Mucosa of gallbladder (tissue), 1 donor: ENCODE measurements around the gene TCERG1L. TPM values are rescaled to one million over a fixed set of nuclear protein-coding genes. Genes with fewer than 3 reads are reported as not detected.

Experiments
- DNase-seq: peaks from one replicate; pipeline ENCODE4 v3.0.0-alpha.2; 2020; ENCODE audit warnings: low spot score
- total RNA-seq: library from RNA; stranded (reverse); gene quantifications from one replicate; pipeline ENCODE4 v1.2.1, GENCODE V29; 2021
- donor health status: DM: no; HTN: no; CAD: no.

The TCERG1L gene
- total RNA-seq, 1 donor from 2014 or later = not detected

DNA sequence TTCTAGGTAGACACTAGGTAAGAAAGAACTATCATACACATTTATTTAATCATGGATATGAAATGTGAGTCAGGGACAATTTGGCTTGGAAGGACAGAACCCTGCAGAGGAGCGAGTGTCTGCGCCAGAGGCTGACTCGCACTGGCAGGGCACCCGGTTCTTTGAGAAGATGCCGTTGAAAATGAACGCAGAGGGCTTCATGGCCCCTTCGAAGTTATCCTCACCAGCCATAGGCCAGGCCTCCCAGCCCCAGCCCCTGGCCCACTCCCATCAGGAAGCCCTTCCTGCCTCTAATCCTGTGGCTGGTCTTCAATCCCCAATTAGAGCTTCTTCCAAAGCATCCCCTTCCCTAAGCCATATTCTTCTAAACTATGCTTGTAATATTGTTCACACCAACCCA lies 239.8 kb downstream of the TCERG1L start:
- DNase-seq = no peak

DNA sequence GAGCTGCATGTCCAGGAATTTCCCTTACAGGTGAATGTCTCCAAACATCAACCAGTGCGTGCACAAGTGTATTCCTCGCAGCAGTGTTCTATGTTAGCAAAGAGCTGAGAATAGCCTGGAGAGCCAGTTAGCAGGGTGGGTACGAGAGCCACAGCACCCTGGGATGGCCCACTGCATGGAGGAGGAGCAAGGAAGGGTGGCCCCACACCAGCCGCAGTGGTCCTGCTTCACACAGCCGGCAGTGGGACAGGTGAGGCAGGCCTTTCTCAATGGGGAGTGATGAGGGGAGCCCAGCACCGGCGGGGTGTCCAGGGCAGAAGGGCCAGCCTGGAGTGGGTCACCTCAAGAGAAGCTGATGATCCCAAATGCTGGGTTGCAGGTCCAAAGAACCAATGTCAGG lies 240.7 kb downstream of the TCERG1L start:
- no peak for DNase-seq

DNA sequence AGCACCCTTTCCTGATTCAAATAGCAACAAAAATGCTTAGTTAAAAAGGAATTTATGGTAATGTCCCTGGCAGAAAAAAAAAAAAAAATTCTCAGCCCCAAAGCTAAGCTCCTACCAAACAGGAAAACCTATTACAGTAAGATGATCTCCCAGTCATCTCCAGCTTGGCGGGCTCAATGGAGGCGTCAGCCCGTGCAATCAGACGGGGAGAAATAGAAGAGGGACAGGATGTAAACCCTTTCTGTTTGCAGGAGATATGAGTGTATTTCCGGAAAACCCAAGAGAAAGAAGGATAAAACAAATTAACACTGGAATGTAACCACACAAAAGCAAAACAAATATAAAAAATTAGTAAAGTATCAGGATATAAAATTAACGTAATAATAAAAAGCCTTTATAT lies 242.8 kb downstream of the TCERG1L start:
- no peak for DNase-seq

DNA sequence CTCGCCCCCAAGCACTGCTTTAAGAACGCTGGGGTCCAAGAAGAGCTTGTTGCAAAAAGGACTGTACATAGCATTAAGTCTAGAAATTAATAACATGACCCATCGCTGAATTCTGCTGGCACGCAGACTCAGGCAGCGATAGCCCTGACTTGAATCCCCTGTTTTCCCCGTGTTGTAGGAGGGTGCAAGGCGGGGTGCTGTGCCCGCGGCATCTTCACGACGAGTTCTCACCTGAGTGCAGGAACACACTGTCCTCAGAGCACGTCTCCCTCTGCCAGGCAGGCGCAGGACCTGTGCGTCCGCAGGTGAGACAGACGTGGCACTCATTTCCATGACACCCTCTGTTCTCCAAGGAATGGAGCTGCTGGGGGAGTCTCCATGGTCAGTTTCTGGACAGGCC lies 243.2 kb downstream of the TCERG1L start:
- no peak for DNase-seq

DNA sequence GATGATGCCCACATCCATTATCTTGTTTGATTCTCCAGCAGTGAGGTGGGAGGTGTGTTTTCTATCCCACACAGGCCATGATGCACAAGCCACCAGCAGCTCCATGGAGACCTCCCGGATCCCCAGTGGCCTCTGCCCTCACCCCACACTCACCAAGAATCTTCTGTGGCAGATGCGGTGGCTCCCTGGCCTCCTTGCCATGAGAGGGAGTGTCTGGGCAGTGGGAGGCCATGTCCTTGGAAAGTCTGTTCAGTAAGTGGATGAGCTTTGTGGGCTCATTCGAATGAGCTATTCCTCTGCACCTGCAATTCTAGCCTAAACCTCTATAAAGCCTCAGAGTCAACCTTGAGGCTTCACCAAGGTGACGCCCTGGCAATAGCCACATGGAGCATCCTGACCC lies 243.8 kb downstream of the TCERG1L start:
- no peak for DNase-seq

DNA sequence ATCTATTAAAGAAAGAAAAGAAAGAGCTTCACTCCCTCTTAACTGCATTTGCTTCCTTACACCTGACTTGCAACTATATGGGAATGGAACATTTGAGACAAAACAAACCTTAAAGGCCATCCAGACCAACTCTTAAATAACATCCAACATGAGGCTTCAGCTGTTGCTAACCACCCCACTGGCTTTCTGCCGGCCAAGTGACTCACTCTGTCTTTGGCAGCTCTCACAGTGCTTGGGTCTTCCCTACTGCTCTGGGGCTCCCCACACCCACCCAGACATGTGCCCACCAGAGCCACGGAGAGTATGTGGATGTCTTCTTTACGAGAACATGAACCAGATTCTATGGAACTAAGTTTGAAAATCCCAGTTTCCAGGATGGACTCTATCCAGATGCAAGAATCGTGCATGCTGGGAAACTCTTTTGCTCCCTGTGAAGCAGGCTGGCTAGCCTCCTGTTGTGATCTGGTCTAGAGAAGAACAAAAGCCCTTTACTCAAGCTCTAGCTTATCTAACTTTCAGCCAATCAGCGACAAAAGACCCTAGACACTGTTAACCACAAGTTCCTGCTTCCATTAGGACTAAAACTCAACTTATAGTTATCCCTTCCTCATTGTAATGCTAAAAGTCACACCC lies 245.7 kb downstream of the TCERG1L start:
- no peak for DNase-seq

DNA sequence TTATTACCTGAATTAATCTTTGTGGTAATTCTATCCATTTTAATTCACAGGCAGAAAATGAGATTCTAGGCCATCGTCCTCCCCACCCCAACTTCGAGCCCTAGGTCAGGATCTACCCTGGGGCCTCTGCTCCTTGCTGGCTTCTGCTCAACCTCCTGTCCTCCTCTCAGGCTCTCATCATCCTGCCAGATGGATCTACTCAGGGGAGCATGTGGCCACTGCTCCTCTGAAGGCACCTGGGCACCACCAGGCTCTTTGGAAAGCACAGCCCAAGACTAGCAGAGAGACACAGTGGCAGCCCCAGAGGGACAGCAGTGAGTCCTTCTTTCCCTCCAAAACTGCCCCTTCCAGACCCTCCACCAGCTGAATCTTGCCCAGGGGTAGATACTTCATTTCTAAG lies 248.2 kb downstream of the TCERG1L start:
- DNase-seq = no peak

DNA sequence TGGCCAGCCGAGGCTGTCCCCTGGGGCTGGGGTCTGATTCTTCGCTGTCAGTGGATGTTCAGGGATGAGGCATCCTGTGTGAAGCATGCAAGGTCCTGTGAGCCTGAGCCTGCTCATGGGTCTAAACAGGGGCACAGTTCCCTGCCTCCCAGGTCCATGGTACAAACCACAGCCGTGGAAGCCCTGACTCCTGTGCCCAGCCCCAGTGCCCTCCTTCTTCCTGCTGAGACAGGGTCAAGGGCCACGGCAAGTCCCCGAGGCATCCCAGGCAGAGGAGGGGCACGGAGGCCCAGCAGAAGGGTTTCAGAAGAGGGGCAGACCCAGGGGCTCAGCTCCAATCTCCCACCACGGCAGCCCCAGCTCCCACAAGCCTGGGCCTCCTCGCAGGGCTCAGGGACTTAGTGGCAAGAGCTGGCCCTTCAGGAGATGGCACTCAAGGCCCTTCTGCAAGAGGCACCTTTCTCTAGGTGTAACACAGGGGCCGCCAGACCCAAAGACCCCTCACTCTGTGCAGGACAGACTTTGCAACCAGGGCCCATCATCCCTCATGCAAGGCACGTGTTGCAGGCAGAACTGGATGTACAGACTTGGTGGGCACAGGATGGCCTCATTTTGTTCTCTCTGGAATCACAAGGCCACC lies 248.8 kb downstream of the TCERG1L start:
- no peak for DNase-seq

DNA sequence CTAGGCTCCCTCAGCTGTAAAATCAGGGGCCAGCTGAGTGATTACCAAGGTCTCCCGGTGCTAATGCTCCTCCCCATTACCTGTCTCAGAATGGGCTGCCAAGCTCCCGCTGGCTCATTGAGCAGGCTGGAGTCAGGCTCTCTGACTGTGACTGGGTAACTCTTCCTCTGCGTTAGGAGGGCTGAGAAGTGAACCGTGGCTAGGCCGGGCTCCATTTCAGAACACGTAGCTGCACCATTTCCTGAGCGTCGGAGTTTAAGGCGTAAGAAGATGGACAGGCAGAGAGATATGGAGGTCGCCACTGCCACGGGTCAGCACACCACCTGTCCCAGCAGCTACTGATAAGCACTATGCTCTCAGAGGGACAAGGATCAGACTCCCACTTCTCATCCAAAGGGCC lies 250.3 kb downstream of the TCERG1L start:
- DNase-seq = no peak

DNA sequence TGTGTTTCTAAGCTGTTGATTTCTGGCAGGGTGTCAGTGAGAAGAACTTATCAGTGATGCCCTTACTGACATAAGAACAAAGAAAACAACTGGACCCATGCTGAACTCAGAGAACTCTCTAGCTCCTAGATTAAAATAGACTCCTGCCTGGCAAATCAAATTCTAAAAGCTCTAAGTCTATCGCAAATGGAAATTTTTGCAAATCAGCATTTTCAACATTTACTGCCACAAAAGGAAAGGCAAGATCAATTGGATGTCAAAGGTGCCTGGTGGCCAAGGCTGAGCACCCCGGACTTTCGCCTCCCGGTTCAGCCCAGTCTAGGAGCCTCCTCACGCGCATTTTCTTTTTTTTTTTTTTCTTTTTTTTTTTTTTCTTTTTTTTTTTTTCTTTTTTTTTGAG lies 251.6 kb downstream of the TCERG1L start:
- no peak for DNase-seq

DNA sequence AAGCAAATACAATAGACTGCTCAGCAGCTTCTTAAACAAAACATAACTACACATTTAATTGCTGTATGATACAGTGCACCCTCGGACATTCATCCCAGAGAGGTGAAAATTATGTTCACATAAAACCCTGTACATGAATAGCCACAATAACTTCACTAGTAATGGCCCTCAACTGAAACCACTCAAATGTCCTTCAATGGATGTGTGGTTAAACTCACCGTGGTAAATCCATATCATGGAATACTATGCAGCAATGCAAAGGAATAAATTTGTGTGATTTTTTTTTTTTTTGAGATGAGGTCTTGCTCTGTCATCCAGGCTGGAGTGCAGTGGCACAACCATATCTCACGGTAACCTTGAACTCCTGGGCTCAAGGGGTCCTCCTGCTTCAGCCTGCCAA lies 252.7 kb downstream of the TCERG1L start:
- no peak for DNase-seq

DNA sequence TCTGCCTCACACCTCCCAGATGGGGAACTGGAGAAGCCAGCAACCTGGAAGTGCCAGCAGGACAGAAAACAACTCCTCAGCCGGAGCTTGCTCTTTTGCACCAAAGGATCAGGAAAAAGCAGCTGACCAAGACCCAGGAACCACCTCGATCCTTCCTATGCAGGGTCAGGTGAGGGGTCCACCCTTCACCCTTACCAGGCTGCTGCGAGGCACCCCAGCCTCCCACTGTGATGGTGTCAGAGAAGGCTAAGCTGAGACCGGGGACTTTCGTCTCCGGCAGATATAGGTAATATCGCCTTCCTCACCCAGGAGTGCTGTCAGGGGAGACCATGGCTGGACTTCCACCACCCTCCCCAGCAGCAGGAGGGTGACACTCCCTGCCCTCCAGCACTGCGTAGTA lies 254.7 kb downstream of the TCERG1L start:
- no peak for DNase-seq

DNA sequence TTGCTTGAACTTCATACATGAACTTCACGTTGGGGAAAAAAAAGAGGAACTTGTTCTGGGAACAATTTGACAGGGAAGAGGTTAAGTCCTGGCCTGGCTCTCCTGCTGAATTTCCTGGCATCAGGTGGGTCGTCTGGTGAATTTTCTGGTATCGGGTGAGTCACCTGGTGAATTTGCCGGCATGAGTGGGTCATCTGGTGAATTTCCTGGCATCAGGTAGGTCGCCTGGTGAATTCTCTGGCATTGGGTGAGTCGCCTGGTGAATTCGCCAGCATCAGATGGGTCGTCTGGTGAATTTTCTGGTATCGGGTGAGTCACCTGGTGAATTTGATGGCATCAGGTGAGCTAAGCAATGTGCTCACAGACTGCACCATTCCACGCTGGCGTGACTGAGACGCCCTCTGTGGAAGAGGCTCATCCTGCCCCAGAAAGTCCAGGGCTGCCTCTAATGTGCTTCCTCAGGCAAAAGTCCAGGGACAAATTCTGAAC lies 255.4 kb downstream of the TCERG1L start:
- no peak for DNase-seq

DNA sequence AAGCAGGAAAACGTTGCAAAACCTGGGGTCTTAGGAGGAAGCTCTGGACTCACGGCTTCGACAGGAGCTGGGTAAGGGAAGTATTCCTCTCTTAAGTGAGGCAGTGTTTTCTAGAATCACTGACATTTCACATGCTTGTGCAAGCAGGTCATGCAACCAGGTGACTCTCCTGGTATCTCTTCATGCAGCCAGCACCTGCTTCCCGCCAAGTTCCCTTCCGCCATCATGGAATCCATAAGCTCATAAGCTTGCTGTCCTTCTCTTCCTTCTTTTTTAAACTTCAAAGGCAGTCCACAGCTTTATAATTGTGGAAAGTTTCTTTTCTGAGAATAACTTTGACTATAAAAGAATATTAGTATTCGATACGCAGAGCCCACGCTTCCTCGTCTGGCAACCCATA lies 256.1 kb downstream of the TCERG1L start:
- no peak for DNase-seq

DNA sequence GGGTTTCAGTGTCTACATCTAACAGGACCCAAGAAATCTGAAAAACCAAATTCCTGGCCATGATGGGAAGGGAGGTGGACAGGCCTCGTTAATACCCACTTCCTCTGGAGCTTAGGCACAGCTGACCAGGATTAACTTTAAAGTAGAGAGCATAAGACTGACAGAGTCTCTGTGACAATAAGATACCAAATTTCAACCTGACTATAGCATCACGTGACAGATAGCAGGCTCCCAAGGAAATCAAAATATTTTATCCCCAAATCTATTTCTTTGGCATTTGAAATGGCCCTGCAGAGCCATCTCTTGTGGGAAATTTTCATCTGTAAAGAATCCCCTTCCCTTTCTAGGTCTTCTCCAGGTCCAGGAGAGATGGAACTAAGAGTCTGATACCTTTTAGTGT lies 258.3 kb downstream of the TCERG1L start:
- no peak for DNase-seq

DNA sequence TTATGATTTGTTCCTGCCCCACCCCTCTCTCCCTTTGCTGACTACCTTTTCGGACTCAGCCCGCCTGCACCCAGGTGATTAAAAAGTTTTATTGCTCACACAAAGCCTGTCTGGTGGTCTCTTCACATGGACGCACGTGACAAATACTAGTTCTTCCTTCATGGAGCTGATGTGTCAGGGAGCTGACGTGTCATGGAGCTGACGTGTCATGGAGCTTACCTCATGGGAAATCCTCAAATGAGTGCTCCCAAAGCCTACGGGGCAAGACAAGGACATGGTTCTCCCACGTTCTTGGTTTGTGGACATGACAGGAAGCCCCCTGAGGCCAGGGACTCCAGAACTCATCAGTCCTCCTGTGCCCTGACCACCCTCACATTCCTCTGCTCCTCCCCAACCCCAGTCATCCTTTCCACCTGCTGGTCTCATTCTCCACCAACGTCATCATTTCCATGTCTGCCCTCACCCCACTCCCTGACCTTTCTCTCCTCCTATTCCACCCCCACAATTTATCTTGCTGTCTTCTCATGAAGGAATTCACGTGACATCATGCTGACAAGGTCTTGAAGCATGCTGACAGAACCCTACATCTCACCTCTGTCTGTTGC lies 261.3 kb downstream of the TCERG1L start:
- DNase-seq = no peak

DNA sequence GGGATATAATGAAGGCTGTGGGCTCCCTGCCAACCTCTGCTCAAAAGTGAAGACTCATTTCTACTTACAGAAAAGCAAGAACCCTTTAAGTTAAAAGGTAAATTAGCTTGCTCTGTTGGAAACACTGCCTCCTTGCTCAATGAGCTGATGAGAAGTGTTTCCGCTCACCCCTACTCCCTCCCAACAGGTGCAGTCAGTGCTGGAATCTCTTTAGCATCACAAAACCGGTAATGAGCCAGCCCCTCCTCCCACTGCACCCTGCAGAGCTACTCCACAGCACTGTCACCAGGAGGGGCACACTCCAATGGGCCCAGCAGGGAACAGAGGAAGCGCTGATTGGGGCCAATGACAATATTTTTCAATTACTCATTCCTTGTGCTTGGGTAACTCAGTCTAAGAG lies 262.5 kb downstream of the TCERG1L start:
- DNase-seq = no peak

DNA sequence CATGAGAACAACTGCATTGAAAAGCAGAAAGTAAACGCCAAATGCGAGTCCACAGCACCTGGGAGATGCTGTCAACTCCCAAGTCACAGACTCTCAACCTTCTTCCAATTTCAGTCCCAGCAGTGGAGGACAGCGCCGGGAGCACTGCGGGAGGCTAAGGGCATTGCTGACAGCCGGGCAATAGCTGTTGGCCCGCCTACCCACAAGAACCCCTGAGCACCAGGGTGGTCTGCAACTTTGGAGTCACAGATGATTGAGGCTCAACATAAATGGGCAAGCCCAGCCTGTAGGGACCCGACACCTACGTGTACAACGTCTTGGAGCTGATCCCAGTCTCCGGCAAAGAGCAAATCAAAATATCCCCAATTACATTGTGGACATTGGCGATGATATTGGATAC lies 262.9 kb downstream of the TCERG1L start:
- DNase-seq = no peak

DNA sequence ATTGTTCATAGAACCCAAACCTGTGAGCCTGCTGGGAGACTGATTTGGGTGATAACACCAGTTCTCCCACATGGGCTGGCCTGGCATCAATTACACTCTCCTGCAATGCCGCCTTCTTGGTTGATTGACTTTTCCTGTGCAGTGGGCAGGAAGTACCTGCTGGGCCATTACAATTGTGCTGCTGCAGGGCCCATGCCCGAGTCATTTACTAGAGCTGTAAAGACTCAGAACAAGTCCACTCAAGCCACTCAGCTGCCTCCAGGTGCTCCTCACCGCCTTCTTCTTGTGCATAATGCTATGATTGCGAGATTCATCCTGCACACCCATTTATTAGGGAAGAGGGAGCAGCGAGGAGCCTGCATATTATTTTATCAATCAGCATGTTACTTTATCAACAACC lies 264.0 kb downstream of the TCERG1L start:
- DNase-seq = no peak

DNA sequence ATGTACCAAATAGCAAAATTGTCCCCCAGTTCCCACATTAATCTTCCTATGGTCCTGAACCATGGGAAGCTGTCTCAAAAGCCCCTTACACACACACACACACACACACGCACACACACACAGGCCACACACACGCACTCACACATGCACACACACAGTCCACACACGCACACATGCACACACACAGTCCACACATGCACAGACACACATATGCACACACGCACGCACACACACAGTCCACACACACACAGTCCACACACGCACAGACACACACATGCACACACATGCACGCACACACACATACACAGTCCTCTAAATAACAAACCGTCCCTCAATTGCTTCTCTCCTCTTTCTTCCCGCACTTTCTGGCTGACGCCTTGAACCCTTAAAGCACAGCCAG lies 265.3 kb downstream of the TCERG1L start:
- DNase-seq = no peak

DNA sequence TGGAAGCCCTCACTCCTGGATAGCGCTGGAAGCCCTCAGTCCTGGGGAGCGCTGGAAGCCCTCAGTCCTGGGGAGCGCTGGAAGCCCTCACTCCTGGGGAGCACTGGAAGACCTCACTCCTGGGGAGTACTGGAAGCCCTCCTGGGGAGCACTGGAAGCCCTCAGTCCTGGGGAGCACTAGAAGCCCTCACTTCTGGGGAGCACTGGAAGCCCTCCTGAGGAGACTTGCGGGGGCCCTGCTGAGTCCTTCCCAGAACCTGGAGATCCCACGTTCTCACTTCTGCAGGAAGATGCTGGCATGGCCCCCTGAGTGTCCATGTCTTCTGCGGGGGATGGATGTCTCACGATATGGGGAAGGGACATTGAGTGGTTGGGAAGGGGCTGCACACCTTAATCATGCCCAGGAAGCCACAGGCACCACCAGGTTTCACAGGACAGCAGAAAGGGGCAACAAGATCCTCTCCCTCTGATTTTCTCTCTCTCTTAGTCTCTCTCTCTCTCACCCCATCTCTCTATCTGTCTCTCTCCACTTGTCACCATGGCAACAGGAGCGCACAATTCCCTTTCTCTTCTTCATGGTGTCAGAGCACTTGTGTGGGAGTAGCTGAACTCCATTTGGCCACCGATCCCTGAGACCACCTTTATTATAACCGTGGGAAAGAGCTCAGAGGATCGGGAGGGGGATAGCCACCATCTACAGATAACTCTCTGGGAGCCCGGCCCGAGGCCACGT lies 267.0 kb downstream of the TCERG1L start:
- no peak for DNase-seq

DNA sequence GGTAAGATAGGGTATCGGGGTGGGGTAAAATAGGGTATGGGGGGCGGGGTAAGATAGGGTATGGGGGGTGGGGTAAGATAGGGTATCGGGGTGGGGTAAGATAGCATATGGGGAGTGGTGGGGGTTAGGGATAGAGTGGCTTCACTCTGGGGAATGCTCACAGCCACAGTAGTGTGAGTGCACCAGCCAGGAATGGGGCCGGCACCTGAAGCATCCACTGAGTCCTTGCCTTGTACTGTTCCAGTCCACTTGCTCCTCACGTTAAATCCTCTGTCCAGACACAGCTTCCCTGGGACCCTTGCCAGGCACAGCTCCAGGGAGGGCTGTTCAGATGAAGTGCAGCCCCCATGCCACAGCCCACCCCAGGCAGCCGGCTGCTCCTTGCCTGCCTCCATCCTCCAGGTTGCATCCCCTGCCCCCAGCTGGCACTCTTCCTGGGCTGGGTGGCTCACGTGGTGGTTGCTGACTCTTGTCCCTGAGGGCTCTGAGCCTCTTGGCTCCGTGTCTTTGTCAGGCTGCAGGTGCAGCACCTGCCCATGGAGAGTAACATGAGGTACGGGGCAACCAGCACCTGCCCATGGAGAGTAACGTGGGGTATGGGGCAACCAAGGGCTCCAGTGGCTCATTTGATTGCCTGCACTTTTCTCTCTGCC lies 268.4 kb downstream of the TCERG1L start:
- DNase-seq = no peak
